ENCODE measurements around the gene FGG.

Gene FGG

DNA sequence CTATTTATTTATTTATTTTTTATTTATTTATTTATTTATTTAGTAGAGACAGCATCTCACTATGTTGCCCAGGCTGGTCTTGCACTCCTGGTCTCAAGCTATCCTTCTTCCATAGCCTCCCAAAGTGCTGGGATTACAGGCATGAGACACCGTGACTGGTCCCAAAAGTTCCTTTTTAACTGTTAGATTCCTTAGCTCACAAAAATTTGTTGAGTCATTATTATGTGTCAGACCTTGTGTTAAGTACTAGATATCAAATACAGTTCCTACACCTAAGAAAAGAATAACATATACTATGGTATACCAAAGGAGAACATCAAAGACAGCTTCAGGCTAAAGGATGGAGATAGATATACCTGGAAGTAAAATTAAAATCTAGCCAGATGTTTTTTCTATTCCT lies 33.5 kb downstream of the FGG start:
- H3K79me2 ChIP-seq (ENCODE audit: insufficient read depth, low read length), result no peaks in the 10 kb centered on the region
- no peaks in the 10 kb centered on the region for H3K27me3 ChIP-seq (ENCODE audit: low read length)
- no peaks in the 10 kb centered on the region for H4K20me1 ChIP-seq (ENCODE audit: low read depth, low read length)
- H3K4me2 ChIP-seq (ENCODE audit: low read depth, low read length, poor library complexity, severe bottlenecking), result no peak overlapping the region
- H3K9me3 ChIP-seq (ENCODE audit: insufficient read depth, low read length), result no peaks in the 10 kb centered on the region
- no peaks in the 10 kb centered on the region for H3K9me2 ChIP-seq (replicated peaks; ENCODE audit: insufficient read depth, low read length)
- TF ChIP-seq, protein P1, sequence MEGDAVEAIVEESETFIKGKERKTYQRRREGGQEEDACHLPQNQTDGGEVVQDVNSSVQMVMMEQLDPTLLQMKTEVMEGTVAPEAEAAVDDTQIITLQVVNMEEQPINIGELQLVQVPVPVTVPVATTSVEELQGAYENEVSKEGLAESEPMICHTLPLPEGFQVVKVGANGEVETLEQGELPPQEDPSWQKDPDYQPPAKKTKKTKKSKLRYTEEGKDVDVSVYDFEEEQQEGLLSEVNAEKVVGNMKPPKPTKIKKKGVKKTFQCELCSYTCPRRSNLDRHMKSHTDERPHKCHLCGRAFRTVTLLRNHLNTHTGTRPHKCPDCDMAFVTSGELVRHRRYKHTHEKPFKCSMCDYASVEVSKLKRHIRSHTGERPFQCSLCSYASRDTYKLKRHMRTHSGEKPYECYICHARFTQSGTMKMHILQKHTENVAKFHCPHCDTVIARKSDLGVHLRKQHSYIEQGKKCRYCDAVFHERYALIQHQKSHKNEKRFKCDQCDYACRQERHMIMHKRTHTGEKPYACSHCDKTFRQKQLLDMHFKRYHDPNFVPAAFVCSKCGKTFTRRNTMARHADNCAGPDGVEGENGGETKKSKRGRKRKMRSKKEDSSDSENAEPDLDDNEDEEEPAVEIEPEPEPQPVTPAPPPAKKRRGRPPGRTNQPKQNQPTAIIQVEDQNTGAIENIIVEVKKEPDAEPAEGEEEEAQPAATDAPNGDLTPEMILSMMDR (IDR thresholded peaks at IDR 0.05; ENCODE audit: insufficient read depth, low read length, poor library complexity, severe bottlenecking), result no peak
- no peak for TF ChIP-seq EZH2phosphoT487 (conservative IDR thresholded peaks at IDR 0.05; ENCODE audit: low read length)
- H3K36me3 ChIP-seq (ENCODE audit: low read length), result no peaks in the 10 kb centered on the region
- no peak overlapping the region for H3K4me3 ChIP-seq (ENCODE audit: insufficient read depth, low read length, poor library complexity, severe bottlenecking)
- H3F3A ChIP-seq (ENCODE audit: insufficient read depth), result no peaks in the 10 kb centered on the region
- H3K9ac ChIP-seq (ENCODE audit: low read length), result no peak overlapping the region
- no peak overlapping the region for H2AFZ ChIP-seq (ENCODE audit: low read depth, low read length, severe bottlenecking)
- no peak overlapping the region for H3K27ac ChIP-seq (ENCODE audit: low read depth, low read length)

DNA sequence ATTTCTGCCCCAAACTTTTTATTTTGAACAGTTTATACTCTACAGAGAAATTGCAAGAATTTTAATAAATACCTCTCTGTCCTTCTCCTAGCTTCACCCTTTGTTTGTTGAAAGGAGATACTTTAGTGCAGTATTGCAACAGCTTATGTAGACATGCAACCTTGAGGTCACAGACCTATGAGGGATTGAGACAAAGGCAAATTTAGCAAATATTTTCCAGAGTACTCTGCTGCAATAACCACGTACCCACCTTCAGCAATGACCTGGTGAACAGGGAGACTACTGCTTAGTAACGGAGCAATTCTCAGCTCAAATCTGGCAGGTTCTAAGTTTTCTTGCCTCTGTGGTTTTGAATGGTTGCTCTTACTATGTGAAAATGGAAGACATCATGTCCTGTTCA lies 35.1 kb downstream of the FGG start:
- no peaks in the 10 kb centered on the region for H3K9me3 ChIP-seq (ENCODE audit: insufficient read depth, low read length)
- H3K27me3 ChIP-seq (ENCODE audit: low read length), result no peaks in the 10 kb centered on the region
- H4K20me1 ChIP-seq (ENCODE audit: low read depth, low read length), result no peaks in the 10 kb centered on the region
- no peak overlapping the region for H3K4me3 ChIP-seq (ENCODE audit: insufficient read depth, low read length, poor library complexity, severe bottlenecking)
- H3K4me2 ChIP-seq (ENCODE audit: low read depth, low read length, poor library complexity, severe bottlenecking), result no peak overlapping the region
- no peak overlapping the region for H3K27ac ChIP-seq (ENCODE audit: low read depth, low read length)
- TF ChIP-seq EZH2phosphoT487 (conservative IDR thresholded peaks at IDR 0.05; ENCODE audit: low read length), result no peak
- TF ChIP-seq, protein P1 (IDR thresholded peaks at IDR 0.05; ENCODE audit: insufficient read depth, low read length, poor library complexity, severe bottlenecking), result no peak
- no peak overlapping the region for H2AFZ ChIP-seq (ENCODE audit: low read depth, low read length, severe bottlenecking)
- no peak overlapping the region for H3K9ac ChIP-seq (ENCODE audit: low read length)
- H3F3A ChIP-seq (ENCODE audit: insufficient read depth), result no peaks in the 10 kb centered on the region
- no peaks in the 10 kb centered on the region for H3K36me3 ChIP-seq (ENCODE audit: low read length)
- H3K79me2 ChIP-seq (ENCODE audit: insufficient read depth, low read length), result no peaks in the 10 kb centered on the region
- no peaks in the 10 kb centered on the region for H3K9me2 ChIP-seq (replicated peaks; ENCODE audit: insufficient read depth, low read length)

DNA sequence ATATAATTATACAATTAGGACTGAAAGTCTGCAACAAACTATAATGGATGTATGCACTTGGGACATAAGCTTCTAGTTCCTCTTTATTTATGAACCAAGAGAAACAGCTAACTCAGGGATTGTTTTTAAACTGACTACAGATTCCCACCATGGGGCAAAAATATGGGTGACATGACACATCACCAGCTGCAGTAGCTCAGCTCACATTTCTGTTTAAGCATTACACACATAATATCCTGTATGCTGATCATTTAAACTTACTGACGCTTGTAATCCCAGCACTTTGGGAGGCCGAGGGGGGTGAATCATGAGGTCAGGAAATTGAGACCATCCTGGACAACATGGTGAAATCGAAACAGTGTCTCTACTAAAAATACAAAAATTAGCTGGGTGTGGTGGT lies 38.1 kb downstream of the FGG start:
- no peak overlapping the region for H3K4me2 ChIP-seq (ENCODE audit: low read depth, low read length, poor library complexity, severe bottlenecking)
- H3K9ac ChIP-seq (ENCODE audit: low read length), result no peak overlapping the region
- no peak overlapping the region for H2AFZ ChIP-seq (ENCODE audit: low read depth, low read length, severe bottlenecking)
- H3K4me3 ChIP-seq (ENCODE audit: insufficient read depth, low read length, poor library complexity, severe bottlenecking), result no peak overlapping the region
- no peak for TF ChIP-seq EZH2phosphoT487 (conservative IDR thresholded peaks at IDR 0.05; ENCODE audit: low read length)
- TF ChIP-seq, protein P1 (IDR thresholded peaks at IDR 0.05; ENCODE audit: insufficient read depth, low read length, poor library complexity, severe bottlenecking), result no peak
- no peaks in the 10 kb centered on the region for H3K27me3 ChIP-seq (ENCODE audit: low read length)
- H3K9me2 ChIP-seq (replicated peaks; ENCODE audit: insufficient read depth, low read length), result no peaks in the 10 kb centered on the region
- no peaks in the 10 kb centered on the region for H3K36me3 ChIP-seq (ENCODE audit: low read length)
- H3K79me2 ChIP-seq (ENCODE audit: insufficient read depth, low read length), result no peaks in the 10 kb centered on the region
- no peaks in the 10 kb centered on the region for H3K9me3 ChIP-seq (ENCODE audit: insufficient read depth, low read length)
- H3F3A ChIP-seq (ENCODE audit: insufficient read depth), result no peaks in the 10 kb centered on the region
- no peak overlapping the region for H3K27ac ChIP-seq (ENCODE audit: low read depth, low read length)
- no peaks in the 10 kb centered on the region for H4K20me1 ChIP-seq (ENCODE audit: low read depth, low read length)

Data from SU-DHL-6 (cell line).